Dermis blood vessel endothelial cell (primary cell): Measurements from ENCODE around the gene CARD10. TPM values are rescaled to one million over a fixed set of nuclear protein-coding genes. Genes with fewer than 3 reads are reported as not detected.

Experiments
- DNase-seq: peaks from one replicate; pipeline ENCODE4 v3.0.0; 2010
- total RNA-seq: library from RNA; depleted of rRNA; stranded (reverse); fragments of >200 nt; gene quantifications from 2 replicates; pipeline ENCODE4 v1.2.3, GENCODE V29; 2014

The CARD10 gene
- total RNA-seq, 1 donor from 2014 or later, result 55.8 TPM

DNA sequence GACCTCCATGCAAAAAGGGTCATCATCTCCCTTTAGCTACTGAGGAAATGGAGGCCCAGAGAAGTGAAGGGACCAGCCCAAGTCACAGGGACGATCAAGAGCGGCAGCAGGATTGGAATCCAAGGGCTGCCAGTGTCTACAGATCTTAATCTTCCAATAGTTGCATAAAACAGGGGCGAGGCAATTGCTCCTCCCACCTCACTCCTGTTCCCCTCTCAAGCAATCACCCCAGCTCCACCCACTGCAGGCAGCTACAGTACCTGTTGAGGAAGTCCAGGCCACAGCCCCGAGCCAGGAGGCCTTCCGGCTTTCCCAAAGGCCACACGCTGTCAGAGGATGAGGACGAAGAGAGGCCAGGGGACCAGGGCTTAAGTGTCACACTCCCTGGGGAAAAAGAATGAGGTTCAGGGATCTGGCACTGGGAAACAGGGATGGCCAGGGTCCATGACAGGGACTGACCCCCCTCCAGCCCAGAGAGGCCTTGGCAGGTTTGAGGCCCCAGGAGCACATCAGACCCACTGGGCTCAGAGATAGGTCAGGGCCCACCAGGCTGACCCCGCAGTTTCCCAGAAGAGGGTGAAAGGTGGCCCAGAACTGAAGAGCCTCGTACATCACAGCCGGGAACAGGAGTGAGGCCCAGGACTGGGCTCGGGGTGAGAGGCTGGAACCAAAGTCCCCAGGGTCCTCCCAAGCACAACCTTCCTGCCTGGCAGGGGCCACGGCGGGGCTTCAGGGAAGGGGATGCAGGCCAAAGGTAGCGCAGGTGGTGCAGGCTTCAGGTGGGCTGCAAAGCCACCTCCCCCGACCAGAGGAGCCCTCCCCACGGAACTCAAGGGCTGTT, 16.7 kb downstream of the CARD10 start:
- DNase-seq, result peak; percentile 28

DNA sequence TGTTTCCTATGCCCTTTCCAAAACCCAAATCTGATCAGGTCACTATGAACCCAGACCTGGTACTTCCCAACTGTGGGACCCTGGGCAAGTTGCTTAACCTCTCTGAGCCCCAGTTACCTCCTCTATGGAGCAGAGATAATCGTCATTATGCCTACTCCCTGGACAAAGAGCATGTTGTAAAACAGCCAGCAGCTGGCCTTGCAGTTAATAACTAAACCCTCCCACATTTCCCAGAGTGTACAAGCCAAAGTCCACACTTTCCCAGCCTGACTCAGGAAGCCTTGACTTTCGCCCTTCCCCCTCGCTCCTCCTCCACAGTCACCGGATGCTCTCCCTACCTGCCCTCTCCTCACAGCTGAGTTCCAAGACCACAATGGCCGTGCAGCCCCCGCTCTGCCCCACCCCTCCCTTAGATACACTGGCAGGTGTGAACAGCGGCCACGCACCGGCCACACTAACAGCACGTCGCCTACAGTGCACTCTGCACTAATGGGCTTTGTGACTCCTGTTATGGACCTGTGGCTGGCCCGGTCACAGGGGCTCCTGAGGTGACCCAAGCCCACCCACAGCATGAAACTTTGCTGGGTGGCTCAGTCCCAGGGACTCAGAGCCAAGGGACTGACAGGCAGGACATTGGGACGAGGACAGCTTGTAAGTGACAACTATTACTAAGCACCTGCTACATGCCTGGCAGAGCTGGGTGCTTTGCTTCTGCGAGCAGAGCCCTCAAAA, 17.4 kb downstream of the CARD10 start:
- DNase-seq, result peak; percentile 95

GRCh38 chr22:37500745-37501609, 18.2 kb downstream of the CARD10 start:
- peak; percentile 58 for DNase-seq

DNA sequence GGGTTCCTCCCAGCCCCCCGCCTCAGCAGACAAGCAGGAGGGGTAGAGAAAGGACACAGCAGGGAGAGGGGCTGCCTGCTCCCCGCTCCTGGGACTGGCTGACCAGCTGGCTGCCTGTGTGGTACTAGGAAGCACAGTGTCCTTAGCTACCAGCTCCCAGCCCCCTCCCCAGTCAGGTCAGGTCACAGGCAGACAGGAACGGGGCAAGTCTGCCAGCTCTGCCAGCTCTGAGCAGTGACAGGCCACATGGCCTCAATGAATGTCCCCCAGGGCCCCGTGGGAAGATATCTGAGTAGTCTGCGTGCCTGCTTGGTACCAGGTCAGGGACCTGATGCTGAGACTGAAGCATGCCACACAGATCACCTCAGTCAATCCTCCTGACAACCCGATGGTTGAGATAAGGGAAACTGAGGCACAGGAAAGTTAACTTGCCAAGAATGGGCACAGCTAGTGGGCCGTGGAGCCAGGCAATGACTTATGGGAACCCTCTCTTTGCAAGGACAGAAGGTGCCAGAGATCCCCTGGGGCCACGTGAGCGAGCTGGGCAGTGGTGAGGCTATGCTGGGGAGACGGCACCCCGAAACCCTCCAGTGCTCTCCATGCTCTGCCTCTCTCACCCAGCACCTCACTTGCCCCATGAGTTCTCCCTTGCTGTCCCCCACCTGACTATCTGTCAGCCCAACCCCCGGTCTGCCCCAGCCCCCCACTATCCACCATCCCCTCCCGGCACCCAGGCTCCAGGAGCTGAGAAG, 19.2 kb downstream of the CARD10 start:
- DNase-seq, result no peak

- DNase-seq, result peak; percentile 27
Measured at GRCh38 chr22:37499027-37499707, 20.0 kb downstream of the CARD10 start.

- DNase-seq, result peak; percentile 45
Measured at GRCh38 chr22:37498289-37498909, 20.8 kb downstream of the CARD10 start.

DNA sequence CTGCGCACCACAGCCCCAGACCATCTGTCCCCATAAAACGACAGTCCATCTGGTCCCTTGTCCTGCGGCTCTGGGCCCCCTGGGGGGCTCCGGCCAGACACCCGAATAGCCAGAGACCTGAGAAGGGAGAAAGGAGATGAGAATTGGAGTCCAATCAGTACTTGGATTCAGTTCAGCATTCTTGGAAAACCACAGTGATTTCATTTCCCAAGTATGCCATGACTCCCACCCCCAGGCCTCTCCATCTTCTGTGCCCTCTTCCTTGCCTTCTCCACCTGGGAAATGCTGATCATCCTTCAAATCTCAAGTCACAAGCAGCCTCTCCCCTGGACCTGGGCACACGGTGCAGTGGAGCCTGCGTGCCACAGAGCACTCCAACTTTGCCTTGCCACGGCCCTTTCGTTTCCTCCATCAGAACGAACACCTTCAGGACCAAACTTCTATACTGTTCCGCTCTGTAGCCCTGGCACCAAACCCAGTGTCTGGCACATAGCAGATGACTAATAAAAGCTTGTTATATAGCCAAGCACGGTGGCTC, 22.1 kb downstream of the CARD10 start:
- peak; percentile 80 for DNase-seq

GRCh38 chr22:37496651-37497050, 22.6 kb downstream of the CARD10 start:
- peak; percentile 61 for DNase-seq

DNA sequence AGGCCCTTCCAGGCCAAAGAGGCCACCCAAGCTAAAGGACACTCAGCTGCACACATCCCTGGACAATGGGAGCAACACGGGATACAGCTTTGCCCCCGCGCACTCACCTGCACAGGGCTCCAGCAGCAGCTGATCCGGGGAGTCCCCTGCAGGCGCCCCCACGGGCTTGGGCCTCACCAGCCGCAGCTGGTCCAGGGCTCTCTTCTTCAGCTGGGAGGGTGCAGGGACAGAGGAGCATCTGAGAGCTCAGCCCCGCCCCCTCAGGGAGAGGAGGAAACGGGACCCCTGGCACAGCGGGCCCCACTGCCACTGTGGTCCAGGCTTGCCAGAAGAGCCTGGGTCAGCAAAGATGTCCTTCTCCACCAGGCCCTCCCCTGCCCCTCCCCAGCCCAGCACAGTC, 25.2 kb downstream of the CARD10 start:
- no peak for DNase-seq

DNA sequence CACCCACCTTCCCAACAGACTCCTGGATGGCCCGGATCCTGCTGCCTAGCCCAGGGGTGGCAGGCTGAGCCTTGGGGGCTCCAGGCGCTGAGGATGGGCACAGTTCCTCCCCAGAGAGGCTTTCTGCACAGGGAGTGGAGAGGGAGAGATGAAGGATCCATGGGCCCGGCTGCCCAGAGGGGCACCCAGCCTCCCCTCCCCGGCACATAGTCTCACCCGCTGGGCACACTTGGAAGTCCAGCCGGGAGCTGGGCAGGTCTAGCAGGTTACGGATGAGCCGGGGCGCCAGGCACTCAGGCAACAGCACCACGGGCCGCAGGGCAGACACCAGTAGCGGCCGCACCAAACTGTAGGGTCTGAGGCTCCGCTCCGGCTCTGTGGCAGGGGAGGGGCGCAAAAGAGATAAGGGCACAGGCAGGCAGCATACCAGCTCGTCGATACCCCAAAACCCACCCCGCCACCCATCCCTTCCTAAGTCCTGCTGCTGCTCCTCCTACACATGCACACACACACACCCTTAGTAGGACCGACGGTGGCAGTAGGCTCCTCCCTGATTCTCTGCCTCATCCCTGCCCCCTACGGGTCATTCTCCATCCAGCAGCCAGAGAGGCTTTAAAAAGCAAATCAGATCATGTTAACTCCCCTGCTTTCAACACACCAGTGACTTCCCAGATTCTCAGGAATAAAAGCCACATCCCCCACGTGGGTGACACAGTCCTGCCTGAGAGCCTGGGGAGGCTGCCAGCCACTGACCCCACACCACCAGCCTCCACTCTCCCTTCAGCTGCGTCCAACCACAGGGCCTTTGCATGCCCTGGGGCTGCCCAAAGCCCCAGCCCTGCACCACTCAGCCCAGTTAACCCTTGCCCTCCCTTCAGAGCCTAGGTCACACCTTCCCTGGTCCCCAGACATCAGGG, 26.5 kb downstream of the CARD10 start:
- peak; percentile 67 for DNase-seq

DNA sequence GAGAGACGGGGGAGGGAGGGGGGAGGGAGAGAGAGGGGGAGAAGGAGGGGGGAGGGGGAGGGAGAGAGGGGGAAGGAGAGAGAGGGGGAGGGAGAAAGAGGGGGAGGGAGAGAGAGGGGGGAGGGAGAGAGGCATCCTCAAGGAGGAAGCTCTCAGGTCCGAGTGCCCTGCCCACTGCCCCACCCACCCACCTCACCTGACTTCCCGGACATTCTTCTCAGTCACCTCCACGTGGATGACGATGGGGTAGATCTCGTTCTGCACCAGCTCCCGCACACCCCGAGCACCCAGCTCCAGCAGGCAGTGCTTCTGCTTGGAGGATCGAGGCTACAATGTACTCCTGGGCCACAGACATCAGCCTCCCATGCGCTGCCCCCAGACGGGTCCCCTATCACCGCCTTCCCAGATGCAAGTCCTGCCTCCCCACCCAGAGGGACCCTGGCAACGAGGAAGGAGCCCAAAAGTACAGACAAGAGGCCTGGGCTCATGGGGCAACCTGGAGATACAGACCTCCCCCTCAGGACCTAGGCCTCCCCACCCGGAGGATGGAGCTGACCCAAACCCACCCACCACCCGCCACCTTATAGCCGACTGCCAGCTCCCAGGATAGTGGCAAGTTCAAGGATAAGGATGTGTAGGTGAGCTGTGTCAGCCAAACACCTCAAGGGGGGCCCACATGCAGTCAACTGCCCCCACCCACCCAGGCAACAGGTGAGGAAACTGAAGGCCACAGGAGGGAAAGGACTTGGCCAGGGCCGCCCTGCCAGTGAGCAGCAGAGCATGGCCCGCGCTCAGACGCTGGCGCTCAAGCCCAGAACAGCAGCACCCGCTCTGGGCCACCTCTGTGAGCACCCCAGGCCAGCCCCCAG, 27.4 kb downstream of the CARD10 start:
- DNase-seq, result no peak

- no peak for DNase-seq
Measured at GRCh38 chr22:37491106-37491505, 28.1 kb downstream of the CARD10 start.

DNA sequence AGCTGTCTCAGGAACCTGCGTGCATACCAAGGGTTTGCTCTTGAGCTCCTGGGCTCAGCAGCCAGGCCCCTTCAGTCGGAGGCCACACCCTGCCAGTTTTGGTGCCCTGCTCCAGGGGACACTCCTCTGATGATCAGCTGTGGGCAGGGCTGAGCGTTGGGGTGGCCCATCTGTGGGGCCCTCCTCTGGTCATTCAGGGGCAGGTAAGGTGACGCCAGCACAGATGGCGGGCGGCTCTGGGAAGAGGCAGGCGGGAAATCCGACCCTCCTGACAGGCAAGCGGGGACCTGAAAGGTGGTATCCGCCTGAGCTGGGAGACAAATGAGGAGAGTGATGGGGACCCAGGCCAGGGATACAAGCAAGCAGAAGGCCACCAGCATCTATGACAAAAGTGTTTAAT, 29.2 kb downstream of the CARD10 start:
- no peak for DNase-seq

DNA sequence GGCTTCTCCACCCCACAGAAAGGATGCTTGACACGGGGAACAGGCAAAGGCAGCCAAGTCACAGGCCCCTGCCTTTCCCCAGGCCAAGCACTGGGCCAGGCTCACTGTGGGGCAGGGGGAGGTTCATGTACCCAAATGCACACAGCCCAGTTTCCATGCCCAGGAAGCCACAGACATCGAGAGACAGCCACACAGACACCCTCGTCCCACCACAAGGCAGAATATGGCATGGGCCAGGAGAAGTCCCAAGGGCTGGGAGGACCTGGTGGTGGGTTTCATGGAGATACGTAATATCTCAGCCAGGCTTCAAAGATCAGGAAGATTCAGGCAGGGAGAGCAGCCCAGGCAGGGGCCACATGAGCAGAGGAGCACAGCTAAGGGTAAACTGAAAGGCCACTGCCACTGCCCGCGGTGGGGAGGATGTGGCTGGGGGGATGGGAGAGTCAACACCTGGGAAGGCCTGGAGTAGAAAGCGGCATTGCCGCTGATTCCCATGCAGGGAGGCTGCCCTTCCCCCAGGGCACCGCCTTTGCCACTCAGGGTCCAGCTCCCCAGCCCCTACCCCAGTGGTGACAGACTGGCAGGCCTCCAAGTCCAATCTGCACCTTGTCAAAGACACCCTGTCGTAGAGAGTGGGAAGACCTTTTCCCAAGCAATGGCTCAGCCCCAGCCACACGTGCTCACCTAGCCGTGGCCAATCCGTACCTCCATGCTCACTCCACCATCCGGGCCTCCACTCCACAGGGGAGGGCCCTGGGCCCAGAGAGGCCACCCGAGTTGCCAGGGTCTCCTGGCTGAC, 30.7 kb downstream of the CARD10 start:
- no peak for DNase-seq

GRCh38 chr22:37487571-37487970, 31.6 kb downstream of the CARD10 start:
- no peak for DNase-seq

DNA sequence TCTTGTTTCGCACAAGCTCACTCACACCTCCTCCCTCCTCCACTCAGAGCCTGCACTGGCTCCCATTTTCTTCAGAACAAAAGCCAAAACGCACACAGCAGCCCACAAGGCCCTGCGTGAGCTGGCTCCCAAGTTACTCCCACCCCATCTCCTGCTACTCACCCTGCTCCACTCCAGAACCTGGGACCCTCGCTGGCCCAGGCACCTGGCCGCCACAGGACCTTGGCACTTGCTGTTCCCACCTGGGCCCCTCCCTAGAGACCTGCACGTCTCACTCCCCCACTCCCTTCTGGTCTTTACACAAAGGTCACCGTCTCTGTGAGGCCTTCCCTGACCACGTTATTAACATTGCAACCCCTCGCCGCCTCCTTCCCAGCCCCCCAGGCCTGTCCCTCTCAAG, 32.1 kb downstream of the CARD10 start:
- peak; percentile 12 for DNase-seq

DNA sequence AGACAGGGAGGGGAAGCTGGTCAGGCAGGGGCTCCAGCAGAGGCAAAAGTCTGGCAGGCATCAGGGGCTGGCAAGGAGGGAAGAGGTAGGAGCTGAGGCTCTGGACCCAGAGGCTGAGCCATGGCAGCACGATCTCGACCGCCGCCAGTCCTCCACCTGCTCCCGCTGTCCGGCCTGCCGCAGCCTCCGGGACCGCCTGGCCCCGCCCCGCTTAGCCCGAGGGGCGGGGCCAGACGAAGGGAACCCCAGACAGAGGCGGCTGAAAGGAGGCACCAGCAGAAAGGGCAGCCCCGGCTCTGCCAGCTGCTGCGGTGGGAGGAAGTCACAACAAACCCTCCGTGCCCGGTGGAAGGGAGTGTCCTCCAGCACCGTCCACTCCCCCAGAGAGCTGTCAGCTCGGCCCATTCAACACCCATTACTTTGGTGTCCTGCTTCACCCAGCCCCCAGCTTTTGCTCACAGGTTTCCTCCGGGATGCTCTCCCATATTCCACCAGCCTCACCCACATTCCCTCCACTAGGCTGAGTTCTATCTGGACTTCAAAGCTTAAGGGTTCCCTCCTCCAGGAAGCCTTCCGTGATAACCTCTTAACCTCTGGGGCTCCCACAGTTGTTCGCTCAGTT, 32.9 kb downstream of the CARD10 start, which contains the start of gene MFNG:
MFNG (minus strand) TSS at position 161 of the 622 bp plus-strand sequence. CDS start 207 bp downstream, outside the sequence.
- peak; percentile 76 for DNase-seq
